Suprapubic skin (tissue), 4 donors: ENCODE results near the gene PRPS1L1.

Source experiments
- POLR2A ChIP-seq, 2 donors: fragments of 450-650 bp; IDR thresholded peaks; one replicate each; pipeline ENCODE4 v1.6.1; 2017; ENCODE audit warnings: antibody characterized with exemption in 2 of 2, mild to moderate bottlenecking in 2 of 2, moderate library complexity in 2 of 2
- POLR2AphosphoS5 ChIP-seq, 3 donors: sonication (generic); formaldehyde crosslinking; IDR thresholded peaks; one replicate each; pipeline ENCODE4 v1.6.1; 2017; ENCODE audit warnings: antibody characterized with exemption in 3 of 3
- TF ChIP-seq, protein P1 (sequence below), 2 donors: fragments of 200-600 bp in 1 of 2; fragments of 450-650 bp in 1 of 2; sonication (generic) in 1 of 2; IDR thresholded peaks; one replicate each; pipeline ENCODE4 v1.5.1; 2016 to 2019; ENCODE audit warnings: antibody characterized with exemption in 2 of 2, mild to moderate bottlenecking in 1 of 2, moderate library complexity in 1 of 2

DNA sequence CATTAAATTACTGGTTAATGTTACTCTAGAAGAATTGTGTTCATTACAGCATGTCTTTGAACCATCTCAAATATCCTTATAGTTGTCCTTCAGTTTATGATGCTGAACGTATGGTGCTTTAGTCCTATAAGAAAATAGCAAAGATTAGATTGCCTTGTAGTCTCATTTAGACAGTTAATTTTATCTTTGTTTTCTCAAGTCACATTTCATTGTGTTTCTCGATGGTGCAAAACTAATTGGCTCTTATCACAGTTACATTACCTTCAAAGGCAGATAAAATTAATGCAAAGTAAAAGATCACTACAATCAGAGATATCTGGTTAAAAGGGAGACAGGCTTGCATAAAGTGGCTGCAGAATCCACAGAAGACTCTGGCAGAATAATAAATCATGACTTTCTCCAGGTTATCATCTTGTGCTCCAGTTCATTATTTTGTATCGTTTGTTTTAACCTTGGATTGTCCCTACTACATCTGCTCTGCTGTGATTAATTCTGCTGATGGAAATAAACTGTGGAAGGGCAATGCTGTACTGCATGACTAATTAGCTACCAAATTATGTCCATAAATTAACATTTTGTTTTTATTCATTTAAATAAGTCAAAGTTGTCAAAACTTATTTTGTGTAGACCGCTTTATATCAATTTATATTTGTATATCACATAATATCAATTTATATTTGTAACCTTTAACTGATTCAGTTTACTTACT lies 24.2 kb downstream of the PRPS1L1 start:
- TF ChIP-seq, protein P1, sequence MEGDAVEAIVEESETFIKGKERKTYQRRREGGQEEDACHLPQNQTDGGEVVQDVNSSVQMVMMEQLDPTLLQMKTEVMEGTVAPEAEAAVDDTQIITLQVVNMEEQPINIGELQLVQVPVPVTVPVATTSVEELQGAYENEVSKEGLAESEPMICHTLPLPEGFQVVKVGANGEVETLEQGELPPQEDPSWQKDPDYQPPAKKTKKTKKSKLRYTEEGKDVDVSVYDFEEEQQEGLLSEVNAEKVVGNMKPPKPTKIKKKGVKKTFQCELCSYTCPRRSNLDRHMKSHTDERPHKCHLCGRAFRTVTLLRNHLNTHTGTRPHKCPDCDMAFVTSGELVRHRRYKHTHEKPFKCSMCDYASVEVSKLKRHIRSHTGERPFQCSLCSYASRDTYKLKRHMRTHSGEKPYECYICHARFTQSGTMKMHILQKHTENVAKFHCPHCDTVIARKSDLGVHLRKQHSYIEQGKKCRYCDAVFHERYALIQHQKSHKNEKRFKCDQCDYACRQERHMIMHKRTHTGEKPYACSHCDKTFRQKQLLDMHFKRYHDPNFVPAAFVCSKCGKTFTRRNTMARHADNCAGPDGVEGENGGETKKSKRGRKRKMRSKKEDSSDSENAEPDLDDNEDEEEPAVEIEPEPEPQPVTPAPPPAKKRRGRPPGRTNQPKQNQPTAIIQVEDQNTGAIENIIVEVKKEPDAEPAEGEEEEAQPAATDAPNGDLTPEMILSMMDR (IDR thresholded peaks at IDR 0.05): no peak
- TF ChIP-seq POLR2AphosphoS5 (IDR thresholded peaks at IDR 0.05): no peak
- no peak for TF ChIP-seq POLR2A (IDR thresholded peaks at IDR 0.05)
